OCI-LY1 (cell line): Measurements from ENCODE around the gene CTDSPL.
A peak's percentile ranks its signal among the peaks of the same experiment; 100 is the strongest.

ENCODE experiments used
- CTCF ChIP-seq: fragments of 200-600 bp; sonication (generic), shearing (Covaris generic); IDR thresholded peaks from 2 replicates; pipeline ENCODE4 v1.5.1; 2017; ENCODE audit warnings: mild to moderate bottlenecking, antibody characterized with exemption, low read length, moderate library complexity, mixed read lengths
- EZH2 ChIP-seq: fragments of 200-600 bp; sonication (generic), shearing (Covaris generic); IDR thresholded peaks from 2 replicates; pipeline ENCODE4 v1.8.0; 2017; ENCODE audit warnings: borderline replicate concordance, mixed run types, mild to moderate bottlenecking, antibody characterized with exemption, low read length, moderate library complexity, mixed read lengths

GRCh38 chr3:37963635-37964034, 102.0 kb downstream of the CTDSPL start:
- 0 out of 2 replicates have a peak, but pooled peaks have one; percentile 8 for TF ChIP-seq CTCF
- no peak for TF ChIP-seq EZH2
